ENCODE measurements around the gene SNAP25. TPM values are rescaled to one million over a fixed set of nuclear protein-coding genes. Genes with fewer than 3 reads are reported as not detected.

The SNAP25 gene
- total RNA-seq, 2 donors from 2014 or later, result 2.1 to 10.0 TPM

DNA sequence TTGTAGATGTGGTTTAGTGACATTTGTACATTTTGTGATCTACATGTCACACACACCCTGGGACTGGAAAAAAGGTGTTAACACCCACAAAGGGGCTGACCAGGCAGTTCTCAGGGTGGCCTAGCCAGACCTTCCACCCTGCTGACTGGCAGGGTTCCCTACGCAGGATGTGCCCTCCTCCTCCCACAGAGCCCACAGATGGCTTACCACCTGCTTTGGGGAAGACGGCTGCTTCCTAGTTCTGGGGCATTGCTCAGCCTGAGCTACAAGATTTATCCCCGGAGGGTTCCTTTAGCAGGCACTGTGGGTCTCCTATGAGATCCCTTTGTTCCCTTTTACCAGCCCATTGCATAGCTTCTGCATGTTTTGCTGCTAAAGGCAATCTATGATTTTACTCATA lies 35.1 kb downstream of the SNAP25 start:
- H3K36me3 ChIP-seq, result no peaks in the 10 kb centered on the region
- DNase-seq (ENCODE audit: low spot score), result no peak
- WGBS, result 76% methylated on average over 3 of the region's 3 CpGs
- no peak overlapping the region for H3K4me3 ChIP-seq
- H3K27ac ChIP-seq, result no peak overlapping the region
- no peaks in the 10 kb centered on the region for H3K9me3 ChIP-seq
- TF ChIP-seq, protein P1, sequence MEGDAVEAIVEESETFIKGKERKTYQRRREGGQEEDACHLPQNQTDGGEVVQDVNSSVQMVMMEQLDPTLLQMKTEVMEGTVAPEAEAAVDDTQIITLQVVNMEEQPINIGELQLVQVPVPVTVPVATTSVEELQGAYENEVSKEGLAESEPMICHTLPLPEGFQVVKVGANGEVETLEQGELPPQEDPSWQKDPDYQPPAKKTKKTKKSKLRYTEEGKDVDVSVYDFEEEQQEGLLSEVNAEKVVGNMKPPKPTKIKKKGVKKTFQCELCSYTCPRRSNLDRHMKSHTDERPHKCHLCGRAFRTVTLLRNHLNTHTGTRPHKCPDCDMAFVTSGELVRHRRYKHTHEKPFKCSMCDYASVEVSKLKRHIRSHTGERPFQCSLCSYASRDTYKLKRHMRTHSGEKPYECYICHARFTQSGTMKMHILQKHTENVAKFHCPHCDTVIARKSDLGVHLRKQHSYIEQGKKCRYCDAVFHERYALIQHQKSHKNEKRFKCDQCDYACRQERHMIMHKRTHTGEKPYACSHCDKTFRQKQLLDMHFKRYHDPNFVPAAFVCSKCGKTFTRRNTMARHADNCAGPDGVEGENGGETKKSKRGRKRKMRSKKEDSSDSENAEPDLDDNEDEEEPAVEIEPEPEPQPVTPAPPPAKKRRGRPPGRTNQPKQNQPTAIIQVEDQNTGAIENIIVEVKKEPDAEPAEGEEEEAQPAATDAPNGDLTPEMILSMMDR (IDR thresholded peaks at IDR 0.05), result no peak
- TF ChIP-seq POLR2A (IDR thresholded peaks at IDR 0.05) (no peak), POLR2AphosphoS5 (IDR thresholded peaks at IDR 0.05) (no peak)
- intact Hi-C loops (cut with DNase I), result no loop called here
- H3K4me1 ChIP-seq (replicated peaks), result no peaks in the 10 kb centered on the region
- no peaks in the 10 kb centered on the region for H3K27me3 ChIP-seq (replicated peaks; ENCODE audit: insufficient read depth)

DNA sequence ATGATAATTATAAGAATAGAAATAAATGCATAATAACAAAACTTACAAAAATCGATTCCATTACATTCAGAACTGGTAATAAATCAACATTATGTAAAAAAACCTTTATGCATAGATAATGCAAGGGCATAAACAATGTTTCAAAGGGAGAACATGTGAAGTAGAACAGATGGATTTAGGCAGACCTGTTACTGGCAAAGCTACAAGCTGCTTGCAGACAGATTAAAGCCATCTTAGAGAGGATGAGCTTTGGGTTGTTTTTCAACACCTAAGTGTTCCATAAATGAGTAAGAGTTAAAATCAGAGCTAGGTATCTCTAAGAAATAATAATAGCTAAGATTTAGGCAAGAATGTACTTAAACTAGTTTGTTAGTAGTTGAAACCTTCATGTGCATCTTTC lies 37.2 kb downstream of the SNAP25 start:
- Histone ChIP-seq H3K27me3 (replicated peaks; ENCODE audit: insufficient read depth) (no peaks in the 10 kb centered on the region), H3K4me3 (no peak overlapping the region), H3K27ac (no peak overlapping the region), H3K9me3 (no peaks in the 10 kb centered on the region), H3K4me1 (replicated peaks) (no peaks in the 10 kb centered on the region), H3K36me3 (no peaks in the 10 kb centered on the region)
- no peak for DNase-seq (ENCODE audit: low spot score)
- TF ChIP-seq, protein P1 (IDR thresholded peaks at IDR 0.05), result no peak
- TF ChIP-seq POLR2A (IDR thresholded peaks at IDR 0.05) (no peak), POLR2AphosphoS5 (IDR thresholded peaks at IDR 0.05) (no peak)
- 76% methylated on average over 1 of the region's 1 CpG for WGBS
- intact Hi-C loops (cut with DNase I), result no loop called here

DNA sequence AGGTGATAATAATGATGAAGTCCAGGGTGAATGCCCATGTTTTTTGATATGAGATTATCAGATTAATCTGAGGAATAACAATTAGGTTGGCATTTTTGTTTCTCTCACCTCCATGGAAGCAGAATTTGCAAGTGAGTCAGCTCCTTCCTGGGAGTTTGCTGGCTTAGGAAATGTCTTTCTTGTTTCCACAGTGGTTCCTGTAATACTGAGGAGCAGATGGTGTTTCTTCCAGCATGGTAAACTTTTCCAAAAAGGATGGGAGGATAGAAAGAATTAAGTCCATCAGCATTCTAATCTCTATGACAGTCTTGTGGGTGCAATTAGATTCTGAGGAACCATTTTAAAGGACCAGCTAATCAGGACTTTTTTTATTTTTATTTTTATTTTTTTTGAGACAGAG lies 40.5 kb downstream of the SNAP25 start:
- H3K4me3 ChIP-seq, result no peak overlapping the region
- H3K4me1 ChIP-seq (replicated peaks), result no peaks in the 10 kb centered on the region
- intact Hi-C loops (cut with DNase I), result no loop called here
- TF ChIP-seq, protein P1 (IDR thresholded peaks at IDR 0.05), result no peak
- no peak for TF ChIP-seq POLR2A (IDR thresholded peaks at IDR 0.05)
- no peak for TF ChIP-seq POLR2AphosphoS5 (IDR thresholded peaks at IDR 0.05)
- no peaks in the 10 kb centered on the region for H3K36me3 ChIP-seq
- no peaks in the 10 kb centered on the region for H3K9me3 ChIP-seq
- no peak for DNase-seq (ENCODE audit: low spot score)
- no peak overlapping the region for H3K27ac ChIP-seq
- no peaks in the 10 kb centered on the region for H3K27me3 ChIP-seq (replicated peaks; ENCODE audit: insufficient read depth)

DNA sequence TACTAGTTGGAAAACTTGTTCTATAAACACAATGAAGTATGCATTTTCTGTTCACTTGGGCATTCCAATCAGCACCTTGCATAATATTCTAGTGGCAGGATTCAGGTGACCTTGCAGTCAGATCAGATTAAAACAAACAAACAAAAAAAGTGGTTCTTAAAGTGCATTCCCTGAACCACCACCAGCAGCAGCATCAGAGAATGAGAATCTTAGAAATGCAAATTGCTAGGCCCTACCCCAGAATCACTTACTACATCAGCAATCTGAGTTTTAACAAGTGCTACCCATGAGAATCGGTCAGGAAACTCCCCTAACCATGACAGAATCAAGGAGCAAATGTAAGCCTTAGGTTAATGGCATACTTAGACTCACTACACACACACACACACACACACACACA lies 41.7 kb downstream of the SNAP25 start:
- H3K9me3 ChIP-seq, result no peaks in the 10 kb centered on the region
- intact Hi-C loops (cut with DNase I), result no loop called here
- DNase-seq (ENCODE audit: low spot score), result no peak
- no peaks in the 10 kb centered on the region for H3K4me1 ChIP-seq (replicated peaks)
- 89% methylated on average over 1 of the region's 1 CpG for WGBS
- no peak overlapping the region for H3K4me3 ChIP-seq
- TF ChIP-seq, protein P1 (IDR thresholded peaks at IDR 0.05), result no peak
- TF ChIP-seq POLR2AphosphoS5 (IDR thresholded peaks at IDR 0.05) (no peak), POLR2A (IDR thresholded peaks at IDR 0.05) (no peak)
- H3K27me3 ChIP-seq (replicated peaks; ENCODE audit: insufficient read depth), result no peaks in the 10 kb centered on the region
- no peaks in the 10 kb centered on the region for H3K36me3 ChIP-seq
- H3K27ac ChIP-seq, result no peak overlapping the region

DNA sequence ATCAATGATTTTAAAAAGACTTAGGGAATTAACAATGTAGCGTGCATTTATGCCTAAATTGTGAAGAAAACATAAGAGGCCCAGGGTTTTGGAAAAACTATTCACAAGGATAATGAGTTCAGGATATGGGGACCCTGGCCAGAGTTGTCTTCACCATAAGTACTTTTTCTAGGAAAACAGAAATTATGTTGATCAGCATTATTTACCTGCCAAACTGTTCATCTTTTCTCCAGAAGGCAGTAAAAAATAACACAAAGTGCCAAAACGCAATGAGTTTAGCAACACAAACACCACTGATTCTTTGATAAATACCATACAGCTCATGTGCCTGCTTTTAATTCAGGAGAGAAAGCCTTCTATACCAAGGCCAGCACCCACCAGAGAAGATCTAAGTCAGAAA lies 43.1 kb downstream of the SNAP25 start:
- Histone ChIP-seq H3K36me3 (no peaks in the 10 kb centered on the region), H3K27me3 (replicated peaks; ENCODE audit: insufficient read depth) (no peaks in the 10 kb centered on the region), H3K27ac (no peak overlapping the region), H3K4me3 (no peak overlapping the region), H3K9me3 (no peaks in the 10 kb centered on the region), H3K4me1 (replicated peaks) (no peaks in the 10 kb centered on the region)
- intact Hi-C loops (cut with DNase I), result no loop called here
- no peak for DNase-seq (ENCODE audit: low spot score)
- 83% methylated on average over 2 of the region's 2 CpGs for WGBS
- TF ChIP-seq POLR2A (IDR thresholded peaks at IDR 0.05), result no peak
- TF ChIP-seq, protein P1 (IDR thresholded peaks at IDR 0.05), result no peak
- TF ChIP-seq POLR2AphosphoS5 (IDR thresholded peaks at IDR 0.05), result no peak
